Measurements from ENCODE around the gene MSH5. TPM values are rescaled to one million over a fixed set of nuclear protein-coding genes. Genes with fewer than 3 reads are reported as not detected.

MSH5 gene
- total RNA-seq, 2 experiments from 2014 or later: 96.9 to 105 TPM

DNA sequence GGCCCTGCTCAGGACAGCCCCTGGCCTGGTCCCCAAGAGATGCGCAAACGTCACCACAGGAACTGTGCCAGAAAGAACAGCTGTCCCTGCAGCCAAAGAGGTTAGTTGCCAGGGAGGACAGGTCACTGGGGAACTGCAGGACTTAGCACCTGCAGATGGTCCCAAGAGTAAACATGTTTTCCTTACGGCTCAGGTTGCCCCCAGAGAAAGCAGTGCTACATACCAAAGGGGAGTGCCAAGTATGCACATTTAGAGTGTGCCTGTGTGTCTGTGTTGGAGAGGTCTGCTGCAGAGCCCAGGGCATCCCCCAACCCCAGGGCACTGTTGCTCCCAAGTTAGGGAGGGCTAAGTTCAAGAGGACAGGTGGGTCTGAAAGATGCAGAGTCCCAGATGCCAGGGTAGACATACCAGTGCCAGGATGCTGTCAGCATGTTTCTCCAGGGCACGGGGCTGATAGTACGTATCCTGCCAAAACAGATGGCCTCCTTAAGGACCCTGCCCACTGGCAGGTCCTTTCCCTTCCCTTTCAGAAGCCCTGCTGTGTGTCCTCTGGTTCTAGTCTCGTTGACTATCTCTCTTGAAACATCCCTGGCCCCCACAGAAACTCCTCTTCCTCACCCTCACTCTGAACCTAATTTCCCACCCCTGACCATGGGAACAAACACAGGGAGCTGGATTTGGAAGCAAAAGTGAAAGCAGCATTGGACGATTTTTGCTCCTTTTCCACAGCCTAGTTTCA lies 38.0 kb upstream of the MSH5 start:
- DNase-seq: no peak
- Mint-ChIP-seq H3K27me3 (no peaks in the 10 kb centered on the region), H3K9me3 (no peaks in the 10 kb centered on the region), H3K27ac (peak overlapping the region; percentile 94), H3K4me1 (ENCODE audit: low read depth) (peaks cover 29% of the 10 kb centered on the region), H3K4me3 (peak overlapping the region; percentile 95), H3K36me3 (ENCODE audit: low read depth) (peaks cover 12% of the 10 kb centered on the region)
- CTCF ChIA-PET: interaction anchor here (1.2 to 2.8 kb wide), 2 partner anchors 11 to 103 kb away, joined by 3 to 9 read pairs; no protein-coding TSS in a partner anchor
- intact Hi-C loops (cut with micrococcal nuclease): no loop called here
- POLR2A ChIA-PET: interaction anchor here (0.8 to 3.4 kb wide), 9 partner anchors 10 to 134 kb away, joined by 3 to 13 read pairs (median 5); partner anchors contain the start of genes CSNK2B, GPANK1 and LY6G5C
- no peak for TF ChIP-seq CTCF (IDR thresholded peaks at IDR 0.05)
- ATAC-seq: no peak

- ChIA-PET CTCF (interaction anchor here (1.2 to 1.4 kb wide), 2 partner anchors 94 to 104 kb away, joined by 3 to 5 read pairs; partner anchors contain the start of gene VARS1), POLR2A (interaction anchor here (0.8 to 3.4 kb wide), 12 partner anchors 10 to 133 kb away, joined by 3 to 13 read pairs (median 5); partner anchors contain the start of genes C6orf47, CSNK2B, GPANK1 and LY6G5C)
- Mint-ChIP-seq H3K4me3 (peak overlapping the region; percentile 95), H3K27me3 (no peaks in the 10 kb centered on the region), H3K9me3 (no peaks in the 10 kb centered on the region), H3K36me3 (ENCODE audit: low read depth) (peaks cover 7% of the 10 kb centered on the region), H3K27ac (peak overlapping the region; percentile 94), H3K4me1 (ENCODE audit: low read depth) (peaks cover 27% of the 10 kb centered on the region)
- TF ChIP-seq CTCF (IDR thresholded peaks at IDR 0.05): no peak
- ATAC-seq (peak; percentile 12), DNase-seq (peak; percentile 49)
- intact Hi-C loops (cut with micrococcal nuclease): no loop called here
Observed at GRCh38 chr6:31702405-31702818, 37.4 kb upstream of the MSH5 start.

DNA sequence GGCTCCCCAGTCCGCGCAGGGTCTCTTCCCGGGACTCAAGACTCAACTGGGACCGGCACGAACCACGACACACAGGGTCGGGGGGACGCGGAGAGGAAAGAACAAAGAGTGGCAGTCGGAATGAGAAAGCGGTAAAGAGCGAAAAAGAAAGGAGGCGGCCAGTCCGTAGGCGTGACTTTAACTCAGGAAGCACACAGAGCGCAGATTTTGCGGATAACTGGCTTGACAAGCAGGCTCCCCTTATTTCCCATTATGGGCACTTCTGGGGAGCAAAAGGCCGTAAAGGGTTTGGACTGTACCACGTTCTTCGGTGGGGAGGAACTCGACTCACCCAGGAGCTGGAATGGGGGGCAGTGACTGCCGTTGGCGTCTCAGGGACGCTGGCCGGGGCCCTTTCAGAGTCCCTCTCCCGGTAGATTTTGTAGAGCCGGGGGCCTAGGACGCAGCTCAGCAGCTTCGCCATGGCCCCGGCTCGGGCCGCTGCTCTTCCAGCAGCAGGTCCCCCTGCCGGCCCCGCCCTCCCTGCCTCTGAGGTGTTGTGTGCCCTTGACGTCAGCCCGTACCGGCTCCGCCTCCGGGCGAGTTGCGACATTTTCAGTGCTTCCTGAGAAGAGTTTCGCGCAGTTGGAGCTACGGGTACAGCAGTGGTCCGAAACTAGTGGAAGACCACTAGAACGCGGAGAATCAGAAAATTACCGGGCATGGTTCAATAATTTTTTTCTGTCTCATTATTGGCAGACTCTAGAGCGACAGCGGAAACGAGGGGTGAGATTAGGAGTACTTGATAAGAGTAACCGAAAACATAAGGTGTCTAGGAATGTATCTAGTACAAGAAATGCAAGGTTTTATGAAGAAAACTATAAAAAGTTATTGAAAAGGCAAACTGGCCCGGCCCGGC lies 36.7 kb upstream of the MSH5 start, which contains the start of gene ABHD16A:
TSS of gene ABHD16A (minus strand) at position 506 of the 898 bp plus-strand sequence. CDS start at position 463, 43 bp downstream.
- no peaks in the 10 kb centered on the region for H3K27me3 Mint-ChIP-seq
- no peak for TF ChIP-seq CTCF (IDR thresholded peaks at IDR 0.05)
- ChIA-PET CTCF (interaction anchor here (0.7 to 1.6 kb wide), 7 partner anchors 9 to 127 kb away, joined by 3 to 6 read pairs (median 5); partner anchors contain the start of genes GPANK1, LSM2 and VARS1), POLR2A (interaction anchor here (0.7 to 3.4 kb wide), 16 partner anchors 10 to 163 kb away, joined by 3 to 13 read pairs (median 5); partner anchors contain the start of genes C6orf47, CSNK2B, GPANK1 and LY6G5C)
- intact Hi-C loops (cut with micrococcal nuclease): no loop called here
- no peaks in the 10 kb centered on the region for H3K9me3 Mint-ChIP-seq
- ATAC-seq (peak; percentile 95), DNase-seq (peak; percentile 99)
- H3K27ac Mint-ChIP-seq: peak within 1 kb of the TSS; percentile 94
- H3K4me1 Mint-ChIP-seq (ENCODE audit: low read depth): peaks cover 21% of the 10 kb centered on the region
- H3K4me3 Mint-ChIP-seq: peak within 1 kb of the TSS; percentile 95
- peaks cover 3% of the 10 kb centered on the region for H3K36me3 Mint-ChIP-seq (ENCODE audit: low read depth)

DNA sequence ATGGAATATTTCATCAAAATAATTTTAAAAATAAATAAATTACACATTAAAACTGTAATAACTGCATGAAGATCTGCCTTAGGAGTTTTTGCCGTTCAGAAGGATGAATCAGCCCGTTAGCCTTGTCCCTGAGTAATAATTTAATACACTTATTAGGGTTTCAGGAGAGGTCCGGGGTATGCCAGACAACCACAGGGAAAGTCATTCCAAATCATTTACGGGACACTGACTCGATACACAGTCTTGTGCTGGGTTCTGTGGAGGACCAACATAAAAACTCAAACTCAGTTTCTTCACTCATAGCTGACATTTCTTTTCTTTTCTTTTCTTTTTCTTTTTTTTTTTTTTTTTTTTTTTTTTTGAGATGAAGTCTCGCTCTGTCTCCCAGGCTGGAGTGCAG lies 33.9 kb upstream of the MSH5 start:
- H3K9me3 Mint-ChIP-seq: no peaks in the 10 kb centered on the region
- no peak for DNase-seq
- peaks cover 16% of the 10 kb centered on the region for H3K4me1 Mint-ChIP-seq (ENCODE audit: low read depth)
- no peaks in the 10 kb centered on the region for H3K27me3 Mint-ChIP-seq
- ChIA-PET CTCF (interaction anchor here (1.1 to 1.3 kb wide), 2 partner anchors 16 to 90 kb away, joined by 3 to 4 read pairs; partner anchors contain the start of gene VARS1), POLR2A (no interaction called here)
- no peak overlapping the region for H3K4me3 Mint-ChIP-seq
- H3K27ac Mint-ChIP-seq: no peak overlapping the region
- intact Hi-C loops (cut with micrococcal nuclease): no loop called here
- peaks cover 3% of the 10 kb centered on the region for H3K36me3 Mint-ChIP-seq (ENCODE audit: low read depth)
- no peak for ATAC-seq
- TF ChIP-seq CTCF (IDR thresholded peaks at IDR 0.05): no peak
